ENCODE data around the gene TANC1.

The TANC1 gene

GRCh38 chr2:159151198-159152127 is 183.0 kb downstream of the TANC1 start:
- no peak for TF ChIP-seq CTCF (IDR thresholded peaks at IDR 0.05)

GRCh38 chr2:159152128-159152778 is 183.8 kb downstream of the TANC1 start:
- TF ChIP-seq CTCF (IDR thresholded peaks at IDR 0.05), result no peak

GRCh38 chr2:159153063-159153462 is 184.6 kb downstream of the TANC1 start:
- no peak for TF ChIP-seq CTCF (IDR thresholded peaks at IDR 0.05)

GRCh38 chr2:159153463-159153862 is 185.0 kb downstream of the TANC1 start:
- TF ChIP-seq CTCF (IDR thresholded peaks at IDR 0.05), result no peak

GRCh38 chr2:159153951-159154350 is 185.5 kb downstream of the TANC1 start:
- no peak for TF ChIP-seq CTCF (IDR thresholded peaks at IDR 0.05)

- TF ChIP-seq CTCF (IDR thresholded peaks at IDR 0.05), result no peak
These were observed 185.9 kb downstream of the TANC1 start for GRCh38 chr2:159154366-159154765.

- TF ChIP-seq CTCF (IDR thresholded peaks at IDR 0.05), result no peak
These were observed 186.9 kb downstream of the TANC1 start for GRCh38 chr2:159155320-159155719.
